ENCODE results near the gene XPO5.
"Not testable (repeated sequence)": the region's sequence is repeated elsewhere in the genome, so short reads cannot be mapped to it uniquely, and the experiment has no call there.

The XPO5 gene

DNA sequence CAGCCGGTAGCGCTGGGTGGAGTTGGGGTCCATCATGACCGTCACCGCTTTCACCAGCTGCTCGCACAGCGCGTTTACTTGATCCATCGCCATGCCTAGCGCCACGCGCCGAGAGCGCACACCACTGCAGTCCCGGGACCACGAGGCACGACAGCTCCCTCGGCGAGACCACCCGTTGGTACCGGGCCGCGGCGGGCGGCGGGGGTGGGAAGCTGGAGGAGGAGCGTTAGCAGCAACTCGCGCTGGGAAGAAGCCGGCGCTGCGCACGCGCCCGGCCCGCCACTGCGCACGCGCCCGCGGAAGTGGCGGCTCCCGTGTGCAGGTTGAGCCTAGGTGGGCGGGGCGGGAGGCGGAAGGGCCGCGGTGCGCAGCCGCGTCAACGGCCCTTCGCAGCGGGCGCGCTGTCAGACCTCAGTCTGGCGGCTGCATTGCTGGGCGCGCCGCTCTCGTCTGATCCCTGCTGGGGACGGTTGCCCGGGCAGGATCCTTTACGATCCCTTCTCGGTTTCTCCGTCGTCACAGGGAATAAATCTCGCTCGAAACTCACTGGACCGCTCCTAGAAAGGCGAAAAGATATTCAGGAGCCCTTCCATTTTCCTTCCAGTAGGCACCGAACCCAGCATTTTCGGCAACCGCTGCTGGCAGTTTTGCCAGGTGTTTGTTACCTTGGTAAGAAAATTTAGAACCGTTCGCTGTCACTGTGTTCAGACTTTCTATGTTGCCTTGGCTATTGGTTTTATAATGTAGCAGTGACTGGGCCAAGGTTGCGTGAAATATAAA is at the start of gene XPO5, which contains the start of gene POLH:
Gene XPO5, minus strand, starts transcription at position 267 of the 780 bp plus-strand sequence. Its CDS starts 174 bp downstream, at position 93.
Gene POLH, plus strand, starts transcription at position 414 of the 780 bp plus-strand sequence. CDS start 6,135 bp downstream, outside the sequence.
- DNase-seq, result peak; percentile 73

DNA sequence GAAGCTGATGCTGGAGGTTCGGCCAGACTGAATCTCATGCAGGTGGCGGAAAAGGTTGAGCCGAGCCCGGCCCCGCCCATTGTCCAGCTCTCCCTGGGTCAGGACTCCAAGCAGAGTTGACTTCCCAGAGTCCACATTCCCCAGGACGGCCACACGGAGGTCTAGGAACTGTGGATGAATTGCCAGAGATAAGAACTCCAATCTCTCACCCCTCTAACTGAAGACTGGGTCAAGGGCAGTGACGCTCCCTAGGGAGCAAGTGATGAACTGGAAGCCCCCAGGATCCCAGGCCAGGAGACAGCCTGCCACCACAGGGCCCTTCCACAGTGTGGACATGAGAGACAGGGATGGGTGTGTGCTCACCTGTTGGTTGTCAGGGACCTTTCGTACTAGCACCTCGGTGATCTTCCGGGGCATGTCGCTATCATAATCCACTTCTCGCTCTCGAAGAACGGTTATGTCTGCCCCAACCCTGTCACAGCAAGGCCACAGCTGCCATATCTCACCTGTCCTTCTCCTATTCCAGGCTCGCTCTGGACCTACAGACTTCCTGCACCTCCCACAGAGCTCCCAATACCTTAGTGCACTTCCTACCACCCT is 49.7 kb upstream of the XPO5 start:
- no peak for DNase-seq

DNA sequence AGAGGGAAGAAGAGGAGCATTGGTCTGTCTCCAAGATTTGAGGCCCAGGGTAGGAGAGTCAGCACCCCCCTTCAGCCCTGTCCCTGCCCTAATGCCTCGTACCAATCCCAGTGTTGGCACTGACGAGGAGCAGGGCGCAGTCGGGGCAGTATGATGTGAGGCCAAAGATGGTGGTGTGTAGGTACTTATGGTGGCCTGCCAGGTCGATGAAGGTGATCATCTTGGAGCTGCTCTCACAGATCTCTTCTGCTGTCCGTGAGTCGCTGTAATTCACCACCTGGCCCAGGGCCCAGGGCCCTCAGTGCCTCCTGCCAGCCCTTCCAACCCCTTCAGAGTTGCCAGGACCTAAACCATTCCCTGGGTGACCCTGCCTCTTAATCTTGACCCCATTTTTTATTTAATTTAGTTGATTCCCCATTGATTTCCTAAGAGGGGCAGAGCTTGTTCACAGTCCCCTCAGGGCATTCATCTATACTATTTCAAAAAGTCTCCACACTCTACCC is 49.0 kb upstream of the XPO5 start:
- DNase-seq, result no peak

GRCh38 chr6:43623880-43624785 is 48.3 kb upstream of the XPO5 start:
- no peak for DNase-seq

DNA sequence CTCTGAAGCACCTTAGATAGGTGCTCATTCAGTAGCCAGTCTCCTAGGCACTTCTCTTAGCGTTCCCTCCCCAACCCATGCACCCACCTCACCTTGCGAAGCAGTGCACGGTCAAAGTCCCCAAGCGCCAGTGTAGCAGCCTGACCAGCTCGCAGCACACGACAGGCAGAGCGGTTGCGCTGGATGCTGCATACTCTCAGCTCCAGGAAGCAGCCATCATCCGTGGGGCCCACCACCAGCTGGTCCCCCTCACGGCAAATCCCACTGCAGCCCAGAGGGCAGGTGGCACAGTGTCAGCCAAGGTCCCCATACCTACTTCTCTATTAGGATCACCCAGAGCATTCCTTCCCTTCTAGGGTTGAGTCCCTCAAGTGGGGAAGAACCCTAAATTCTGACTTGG is 46.7 kb upstream of the XPO5 start:
- DNase-seq, result no peak

DNA sequence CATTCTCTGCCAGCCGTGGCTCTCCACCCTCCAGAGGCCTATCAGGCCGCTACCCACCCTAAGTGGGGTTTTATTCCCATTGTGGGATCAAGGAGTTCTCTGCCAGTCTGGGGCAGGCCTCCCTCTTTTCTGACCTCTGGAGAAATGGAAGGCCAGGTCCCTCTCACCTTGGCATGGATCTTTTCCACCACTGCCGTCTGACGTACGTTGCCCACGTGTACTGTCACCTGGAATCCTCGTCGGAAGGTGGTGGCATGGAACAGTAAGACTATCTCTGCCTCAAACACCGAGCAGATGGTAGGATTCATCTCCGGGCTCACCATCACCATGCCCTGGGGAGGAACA is 46.0 kb upstream of the XPO5 start:
- DNase-seq, result no peak

DNA sequence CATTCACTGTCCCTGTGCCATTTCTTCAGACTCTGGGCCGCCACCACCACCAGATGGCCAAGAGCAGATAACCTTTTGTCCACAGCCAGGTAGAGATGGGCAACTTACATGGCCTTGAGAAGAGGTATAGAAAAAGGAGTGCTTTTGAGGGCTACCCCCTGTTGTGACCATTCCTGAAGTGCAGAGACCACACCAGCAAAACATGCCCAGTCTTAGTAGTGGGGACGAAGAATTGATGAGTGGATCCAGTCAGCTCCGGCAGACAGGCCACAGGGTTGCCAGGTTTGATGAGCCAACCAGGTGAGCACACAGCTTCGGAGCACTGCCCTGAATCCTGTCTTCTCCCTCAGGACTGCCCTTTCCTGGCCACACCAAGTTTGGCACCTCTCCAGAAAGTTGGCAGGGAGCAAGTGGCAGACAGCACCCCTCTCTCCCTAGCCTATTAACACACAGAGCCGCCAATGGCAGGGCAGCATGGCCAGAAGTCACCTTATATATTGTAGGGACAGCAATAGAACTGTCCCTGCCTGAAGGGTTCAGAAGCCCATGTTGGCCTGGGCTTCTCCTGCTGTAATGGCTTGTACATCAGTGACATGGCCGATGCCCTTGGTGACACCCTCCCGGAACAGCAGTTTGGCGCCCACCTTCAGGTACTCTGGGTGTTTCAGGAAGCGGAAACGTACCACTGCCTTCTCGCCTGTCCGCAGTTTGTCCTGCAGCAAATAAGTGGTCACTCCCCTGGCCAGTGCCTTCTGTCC is 45.4 kb upstream of the XPO5 start:
- no peak for DNase-seq

DNA sequence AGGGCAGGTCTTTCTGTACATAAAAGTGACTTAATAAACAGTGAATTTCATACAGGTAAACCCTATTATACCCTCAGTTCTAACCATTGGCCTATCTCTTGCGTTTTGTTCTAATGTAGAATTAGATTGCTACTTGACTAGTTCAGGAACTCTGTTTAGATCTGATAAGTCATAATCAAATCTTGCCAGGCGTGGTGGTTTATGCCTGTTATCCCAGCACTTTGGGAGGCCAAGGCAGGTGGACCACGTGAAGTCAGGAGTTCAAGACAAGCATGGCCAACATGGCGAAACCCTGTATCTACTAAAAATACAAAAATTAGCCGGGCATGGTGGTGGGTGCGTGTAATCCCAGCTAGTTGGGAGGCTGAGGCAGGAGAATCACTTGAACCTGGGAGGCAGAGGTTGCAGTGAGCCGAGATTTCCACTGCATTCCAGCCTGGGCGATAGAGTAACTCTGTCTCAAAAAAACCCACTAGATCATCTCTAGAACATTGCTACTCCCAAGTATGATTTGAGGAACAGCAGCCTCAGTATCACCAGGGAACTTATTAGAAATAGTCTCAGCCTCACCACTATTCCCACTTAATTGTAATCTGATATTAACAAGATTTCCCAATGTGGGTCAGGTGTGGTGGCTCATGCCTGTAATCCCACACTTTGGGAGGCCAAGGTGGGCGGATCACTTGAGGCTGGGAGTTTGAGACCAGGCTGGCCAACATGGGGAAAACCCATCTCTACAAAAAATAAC is 41.1 kb upstream of the XPO5 start:
- DNase-seq, result no peak

DNA sequence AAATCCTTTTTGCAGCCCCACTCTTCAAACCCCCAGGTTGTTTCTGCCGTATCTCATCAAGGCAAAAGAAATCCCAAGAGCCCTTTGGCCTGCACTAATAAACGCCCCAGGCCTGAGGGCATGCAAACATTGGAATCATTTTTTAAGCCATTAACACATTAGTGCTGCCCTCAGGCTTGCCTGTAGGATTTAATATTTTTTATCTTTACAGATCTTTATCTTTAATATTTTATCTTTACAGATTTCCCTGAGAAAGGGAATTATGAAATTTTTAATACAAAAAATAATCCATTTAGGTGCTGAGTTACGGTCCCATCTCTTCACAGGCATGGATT is 38.5 kb upstream of the XPO5 start:
- no peak for DNase-seq

- no peak for DNase-seq
Measured at GRCh38 chr6:43613721-43614395, 38.0 kb upstream of the XPO5 start.

- DNase-seq, result no peak
Measured at GRCh38 chr6:43610431-43610830, 34.6 kb upstream of the XPO5 start.

DNA sequence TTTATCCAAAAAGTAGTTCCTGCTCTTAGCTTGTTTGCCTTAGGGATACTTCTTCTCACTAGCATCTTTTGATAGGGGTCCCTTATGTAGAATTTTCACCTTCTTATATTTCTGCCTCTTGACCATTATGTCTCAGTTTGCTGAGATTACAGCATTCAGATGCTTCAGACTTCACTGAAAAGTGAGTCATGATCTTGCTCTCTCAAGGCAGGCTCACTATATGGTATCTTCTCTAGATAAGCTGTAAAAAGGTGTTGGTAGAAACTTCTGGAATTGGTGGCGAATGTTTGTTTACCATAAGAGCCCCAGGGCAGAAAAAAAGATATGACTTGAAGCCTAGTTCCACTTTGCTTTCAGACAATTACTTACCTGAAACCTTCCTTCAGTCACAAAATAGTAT is 33.6 kb upstream of the XPO5 start:
- DNase-seq, result no peak

DNA sequence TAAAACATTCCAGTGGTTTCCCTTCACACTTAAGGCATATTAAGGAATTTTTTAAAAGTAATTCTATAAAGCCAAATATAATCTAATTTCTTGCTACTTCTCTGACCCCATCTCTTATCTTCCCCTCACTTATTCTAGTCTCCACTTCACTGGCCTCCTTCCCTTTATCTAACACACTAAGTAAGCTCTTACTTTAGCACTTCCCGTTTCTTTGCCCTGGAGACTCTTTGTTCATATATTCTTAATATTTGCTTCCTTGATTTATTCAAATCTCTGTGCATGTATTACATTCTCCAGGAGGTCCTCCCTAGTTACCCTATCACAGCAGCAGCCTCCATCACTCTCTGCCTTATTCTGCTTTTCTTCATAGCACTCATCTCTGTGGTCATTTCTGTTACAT is 33.0 kb upstream of the XPO5 start:
- DNase-seq, result no peak

GRCh38 chr6:43608310-43608763 is 32.5 kb upstream of the XPO5 start:
- DNase-seq, result peak; percentile 8

GRCh38 chr6:43606019-43606418 is 30.2 kb upstream of the XPO5 start:
- no peak for DNase-seq

DNA sequence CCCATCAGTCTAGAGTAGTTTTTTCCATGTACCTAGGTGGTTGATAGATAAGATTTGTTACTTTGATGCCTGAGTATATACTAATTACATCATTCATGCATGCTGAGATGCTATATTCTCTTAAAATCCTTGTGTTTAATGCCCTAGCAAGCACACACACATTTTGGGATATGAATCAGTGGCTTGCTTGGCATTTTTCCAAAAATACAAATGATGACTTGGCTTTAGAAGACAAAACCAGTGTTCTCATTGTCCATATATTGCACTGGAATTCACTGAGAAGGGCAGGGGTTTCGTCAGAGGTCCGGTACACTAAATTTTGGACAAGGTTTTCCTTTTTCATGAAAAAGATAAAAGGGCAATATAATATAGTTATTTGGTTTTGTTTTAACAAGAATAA is 28.3 kb upstream of the XPO5 start:
- no peak for DNase-seq

DNA sequence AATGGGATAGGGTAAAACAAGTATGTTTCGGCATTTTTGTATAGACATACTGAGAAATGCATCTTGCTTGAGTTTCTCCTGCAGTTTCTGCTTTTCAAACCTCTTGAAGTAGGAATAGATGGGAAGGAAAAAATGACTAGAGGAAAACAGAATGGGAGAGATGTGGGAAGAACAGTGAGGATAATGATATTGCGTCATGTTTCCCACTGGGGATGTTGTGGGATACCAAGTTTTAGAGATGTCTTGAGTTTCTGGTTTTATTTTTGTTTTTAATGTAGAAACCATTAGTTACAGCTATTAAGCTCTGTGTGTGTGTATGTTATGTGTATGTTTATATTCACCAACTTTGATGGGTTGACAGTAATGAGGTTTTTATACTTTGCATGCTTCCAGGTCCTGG is 24.8 kb upstream of the XPO5 start:
- DNase-seq, result no peak

DNA sequence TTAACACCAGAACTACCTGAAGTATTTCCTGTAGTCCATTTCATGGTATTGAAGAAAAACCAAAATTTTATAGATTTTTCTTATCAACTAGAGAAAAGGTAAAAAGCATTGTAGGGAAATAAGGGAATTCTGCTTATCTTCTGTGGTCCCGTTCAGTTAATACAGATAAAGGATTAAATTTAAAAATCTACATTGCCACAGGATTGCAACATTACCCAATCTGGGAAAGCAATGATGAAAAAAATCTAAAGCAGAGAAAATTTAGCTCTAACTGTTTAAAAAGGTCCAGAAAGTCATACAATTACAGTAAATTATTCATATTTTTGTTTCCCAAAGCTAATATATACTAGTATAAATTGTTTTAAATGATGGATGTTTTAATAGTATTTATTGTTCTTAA is 18.1 kb upstream of the XPO5 start:
- no peak for DNase-seq

DNA sequence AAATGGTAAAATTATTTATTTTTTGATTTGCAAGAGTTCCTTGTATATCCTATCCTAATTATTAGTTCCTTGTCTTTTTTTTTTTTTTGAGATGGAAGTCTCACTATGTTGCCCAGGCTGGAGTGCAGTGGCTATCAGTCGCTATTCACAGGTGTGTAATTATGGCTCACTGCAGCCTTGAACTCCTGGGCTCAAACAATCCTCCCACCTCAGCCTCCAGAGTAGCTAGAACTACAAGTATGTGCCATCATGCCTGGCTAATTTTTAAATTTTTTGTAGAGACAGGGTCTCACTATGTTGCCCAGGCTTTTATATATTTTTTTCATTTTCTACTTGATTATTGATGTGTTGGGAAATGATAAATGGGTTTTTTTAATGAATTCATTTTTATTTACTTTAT is 13.7 kb upstream of the XPO5 start:
- not testable (repeated sequence) for DNase-seq

DNA sequence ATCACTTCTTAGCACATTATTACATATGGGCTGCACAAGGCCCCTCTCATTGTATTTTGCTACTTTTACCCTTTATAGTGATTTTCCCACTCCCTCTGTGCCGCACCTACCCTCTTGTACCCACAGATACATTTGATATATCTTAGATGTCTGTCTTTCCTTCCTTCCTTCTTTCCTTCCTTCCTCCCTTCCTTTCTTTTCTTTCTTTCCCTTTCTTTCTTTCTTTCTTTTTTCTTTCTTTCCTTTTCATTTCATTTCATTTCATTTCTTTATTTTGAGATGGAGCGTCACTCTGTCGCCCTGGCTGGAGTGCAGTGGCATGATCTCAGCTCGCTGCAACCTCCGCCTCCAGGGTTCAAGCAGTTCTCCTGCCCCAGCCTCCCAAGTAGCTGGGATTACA is 12.4 kb upstream of the XPO5 start:
- DNase-seq, result no peak

- no peak for DNase-seq
Measured at GRCh38 chr6:43584892-43585570, 9.2 kb upstream of the XPO5 start.

Measured in GF-D8 (cell line).